HG03280 (cell line): ENCODE data around the gene PRKD3.

ENCODE experiments used
- ATAC-seq: cut with Tn5 transposase; IDR thresholded peaks from one replicate; pipeline ENCODE4 v1.9.1; 2021; ENCODE audit warnings: mild to moderate bottlenecking, moderate library complexity; ENCODE audit not compliant: unreplicated experiment

Gene PRKD3

DNA sequence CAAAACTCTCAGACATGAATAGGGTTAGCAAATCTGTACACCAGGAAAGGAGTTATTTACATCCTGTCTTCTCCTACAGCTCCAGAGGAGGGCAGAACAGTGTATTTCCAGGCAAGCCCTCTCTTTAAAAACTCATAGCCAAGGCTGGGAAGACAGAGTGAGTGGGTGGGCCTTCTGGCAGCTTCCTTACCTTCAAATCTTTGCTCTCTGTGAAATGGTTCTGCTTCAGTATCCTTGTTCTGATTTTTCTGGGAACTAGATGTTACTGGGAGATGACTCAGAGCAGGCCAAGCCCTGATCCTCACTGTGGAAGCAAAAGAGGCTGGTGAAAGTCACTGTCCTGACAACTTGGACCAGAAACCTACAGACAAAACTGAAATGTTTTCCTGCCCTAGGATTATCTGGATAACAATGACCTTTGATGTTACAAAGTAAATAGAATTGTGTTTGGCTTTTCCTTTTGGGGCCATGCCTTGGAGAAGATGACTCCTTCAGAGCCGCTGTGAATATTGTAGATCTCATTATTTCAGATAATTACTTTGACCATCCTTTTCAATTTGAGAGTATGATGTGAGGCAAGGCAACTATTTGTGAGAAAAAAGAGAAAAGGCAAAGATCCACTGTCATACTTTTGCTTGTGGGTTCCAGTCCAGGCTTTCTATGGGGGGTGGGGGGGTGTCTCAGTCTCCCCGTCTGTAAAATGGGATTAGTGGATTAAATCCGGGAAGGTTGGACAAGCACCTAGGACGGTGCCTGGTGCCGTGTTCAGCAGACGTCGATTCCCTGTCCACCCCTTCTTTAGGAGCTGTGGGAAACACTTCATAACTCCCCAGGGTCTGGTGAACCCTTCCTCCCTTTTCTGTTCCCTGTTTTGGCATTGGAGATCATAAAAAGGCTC, 19.2 kb upstream of the PRKD3 start:
- no peak for ATAC-seq

DNA sequence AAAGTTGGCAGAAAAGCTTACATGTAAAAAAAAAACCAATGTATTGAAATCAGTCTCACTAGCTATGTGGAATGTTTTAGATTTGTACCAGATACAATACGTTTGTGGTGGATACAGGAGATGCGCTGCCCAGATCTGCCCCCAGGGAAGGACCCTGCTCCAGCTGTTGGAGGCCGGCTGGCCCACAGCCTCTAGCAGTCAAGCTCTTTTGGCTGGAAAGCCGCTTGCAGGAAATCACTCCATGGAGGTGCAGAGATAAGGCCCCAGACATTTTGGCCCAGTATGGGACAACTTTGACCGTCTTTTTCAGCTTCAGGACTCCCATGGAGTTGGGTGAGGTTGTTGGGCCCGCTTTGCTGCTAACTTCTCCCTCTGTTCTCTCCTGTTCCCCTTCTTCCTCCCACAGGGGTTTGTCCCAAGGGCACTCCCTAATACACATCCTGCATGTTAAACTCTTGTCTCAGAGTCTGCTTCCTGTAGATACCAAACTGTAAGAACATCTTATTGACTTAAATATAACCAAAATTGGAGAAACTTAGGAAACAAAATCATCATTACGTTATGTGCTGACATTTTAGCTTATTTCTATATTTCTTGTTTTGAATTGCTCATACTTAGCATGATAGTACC, 18.1 kb upstream of the PRKD3 start:
- no peak for ATAC-seq

DNA sequence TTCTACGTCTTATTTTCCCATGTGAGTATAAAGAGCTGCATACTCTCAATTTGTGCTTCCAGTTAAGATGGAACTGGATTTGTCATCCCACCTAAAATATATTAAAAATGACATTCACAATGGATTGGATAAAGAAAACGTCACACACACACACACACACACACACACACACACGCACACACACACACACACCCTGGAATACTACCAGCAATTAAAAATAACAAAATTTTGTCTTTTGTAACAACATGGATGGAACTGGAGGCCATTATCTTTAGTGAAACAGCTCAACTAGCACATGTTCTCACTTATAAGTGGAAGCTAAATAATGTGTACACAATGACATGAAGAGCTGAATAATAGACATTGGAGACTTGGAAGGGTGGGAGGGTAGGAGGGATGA, 16.0 kb upstream of the PRKD3 start:
- ATAC-seq: no peak

DNA sequence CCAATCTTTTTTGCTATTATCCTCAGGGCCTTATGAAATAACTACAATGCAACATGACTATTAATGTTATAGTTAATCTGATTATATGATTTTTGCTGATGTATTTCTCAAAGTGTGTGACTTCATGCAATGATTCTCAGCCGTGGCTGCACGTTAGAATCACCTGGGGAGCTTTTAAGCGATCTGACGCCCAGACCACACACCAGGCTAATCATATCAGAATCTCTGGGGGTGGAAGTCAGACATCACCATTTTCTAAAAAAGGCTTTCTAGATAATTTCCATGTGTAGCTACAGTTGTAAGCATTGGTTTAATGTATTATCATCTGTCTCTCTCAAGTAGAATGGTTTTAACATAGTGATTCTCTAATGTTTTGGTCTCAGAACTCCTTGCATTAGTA, 14.3 kb upstream of the PRKD3 start:
- no peak for ATAC-seq

DNA sequence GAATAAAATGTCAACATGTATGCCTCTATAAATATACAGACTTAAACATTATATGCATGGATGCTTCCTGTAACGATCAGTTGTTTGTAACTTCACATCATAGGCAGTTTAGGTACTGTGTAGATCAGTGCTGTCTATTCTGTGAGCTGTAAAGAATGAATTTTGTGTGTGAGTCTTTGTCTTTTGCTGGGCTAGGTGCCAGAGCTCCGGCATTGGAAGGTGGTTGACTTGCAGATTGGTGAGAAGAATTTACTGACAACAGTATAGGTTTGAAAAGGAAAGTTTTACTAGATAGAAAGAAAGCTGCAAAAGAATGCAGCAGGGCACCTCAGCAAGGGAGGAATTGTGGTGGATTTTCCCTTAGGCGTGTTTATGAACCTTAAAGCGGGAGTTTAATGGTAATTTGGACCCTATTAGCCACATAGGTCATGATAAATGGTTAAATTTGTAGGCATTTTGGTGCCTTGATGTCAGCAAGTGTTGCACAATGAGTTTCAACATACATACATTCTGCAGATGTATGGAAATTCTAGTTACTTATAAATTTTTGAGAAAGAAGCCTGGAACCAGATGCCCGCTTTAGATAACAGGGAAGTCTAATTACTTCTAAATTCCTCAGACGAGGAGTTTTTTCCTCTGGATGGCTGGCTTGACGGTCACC, 13.1 kb upstream of the PRKD3 start:
- no peak for ATAC-seq

DNA sequence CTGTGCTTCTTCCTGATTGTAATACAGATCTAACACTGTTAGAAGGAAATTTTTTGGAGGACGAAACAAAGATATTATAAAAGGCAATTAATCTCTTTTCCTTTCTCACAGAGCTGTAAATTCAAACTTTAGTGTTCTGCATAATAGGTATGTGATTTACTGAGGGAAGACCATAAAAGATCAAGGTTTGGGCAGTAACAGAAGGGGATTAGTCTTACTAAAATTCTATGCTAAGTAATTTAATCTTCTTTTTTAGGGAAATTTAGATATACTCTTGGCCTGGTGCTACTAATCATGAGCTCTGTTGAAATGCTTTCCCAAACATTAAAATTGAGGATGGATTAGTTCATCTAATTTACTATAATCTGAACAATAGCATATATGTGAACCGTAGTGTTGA, 11.0 kb upstream of the PRKD3 start:
- ATAC-seq: no peak

DNA sequence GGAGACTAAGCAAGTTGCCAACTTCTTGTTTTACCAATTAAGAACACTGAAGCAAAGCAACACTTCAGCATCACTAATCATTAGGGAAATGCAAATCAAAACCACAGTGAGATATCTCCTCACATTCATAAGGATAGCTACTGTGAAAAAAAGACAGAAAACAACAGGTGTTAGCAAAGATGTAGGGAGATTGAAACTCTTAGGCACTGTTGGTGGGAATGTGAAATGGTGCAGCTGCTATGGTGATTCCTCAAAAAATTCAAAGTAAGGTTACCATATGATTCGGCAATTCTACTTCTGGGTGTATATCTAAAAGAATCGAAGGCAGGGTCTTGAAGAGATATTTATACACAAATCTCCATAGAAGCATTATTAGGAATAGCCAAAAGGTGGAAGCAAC, 8.6 kb upstream of the PRKD3 start:
- ATAC-seq: no peak

DNA sequence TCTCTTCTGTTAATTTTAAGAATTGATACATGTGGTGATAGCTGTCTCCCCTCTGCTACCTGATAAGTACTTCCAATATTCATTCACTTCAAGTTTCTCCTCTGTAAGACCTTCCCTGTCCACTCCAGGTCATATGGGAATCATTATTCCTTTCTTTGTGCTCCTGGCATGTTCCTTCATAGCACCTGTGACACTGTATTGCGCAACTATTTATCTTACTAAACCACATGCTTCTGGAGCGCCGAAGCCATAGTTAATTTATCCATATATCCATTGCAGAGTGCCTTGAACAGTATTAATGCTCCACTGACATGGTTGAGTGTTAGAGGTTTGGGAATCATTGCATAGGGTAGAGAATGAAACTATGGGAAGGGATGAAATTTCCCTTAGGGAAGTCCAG, 7.9 kb upstream of the PRKD3 start:
- ATAC-seq: no peak

DNA sequence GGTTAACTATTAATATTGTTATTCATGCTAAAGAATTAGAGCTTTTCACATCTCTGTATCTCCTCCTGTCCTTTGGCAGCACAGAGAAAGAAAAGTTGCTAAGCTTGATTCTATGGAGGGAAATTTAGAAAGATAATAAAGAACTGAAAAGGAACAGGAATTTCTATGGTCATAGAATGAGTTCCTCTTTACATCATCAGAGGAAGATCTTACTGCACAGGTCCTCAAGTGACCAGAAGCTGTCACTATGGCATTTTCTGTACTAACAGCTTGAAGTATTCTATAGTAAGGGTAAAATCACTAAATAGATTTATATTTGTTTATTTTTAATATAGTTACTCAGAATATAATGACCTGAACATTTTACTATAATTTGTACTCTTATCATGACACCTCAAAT, 6.0 kb upstream of the PRKD3 start:
- ATAC-seq: no peak

DNA sequence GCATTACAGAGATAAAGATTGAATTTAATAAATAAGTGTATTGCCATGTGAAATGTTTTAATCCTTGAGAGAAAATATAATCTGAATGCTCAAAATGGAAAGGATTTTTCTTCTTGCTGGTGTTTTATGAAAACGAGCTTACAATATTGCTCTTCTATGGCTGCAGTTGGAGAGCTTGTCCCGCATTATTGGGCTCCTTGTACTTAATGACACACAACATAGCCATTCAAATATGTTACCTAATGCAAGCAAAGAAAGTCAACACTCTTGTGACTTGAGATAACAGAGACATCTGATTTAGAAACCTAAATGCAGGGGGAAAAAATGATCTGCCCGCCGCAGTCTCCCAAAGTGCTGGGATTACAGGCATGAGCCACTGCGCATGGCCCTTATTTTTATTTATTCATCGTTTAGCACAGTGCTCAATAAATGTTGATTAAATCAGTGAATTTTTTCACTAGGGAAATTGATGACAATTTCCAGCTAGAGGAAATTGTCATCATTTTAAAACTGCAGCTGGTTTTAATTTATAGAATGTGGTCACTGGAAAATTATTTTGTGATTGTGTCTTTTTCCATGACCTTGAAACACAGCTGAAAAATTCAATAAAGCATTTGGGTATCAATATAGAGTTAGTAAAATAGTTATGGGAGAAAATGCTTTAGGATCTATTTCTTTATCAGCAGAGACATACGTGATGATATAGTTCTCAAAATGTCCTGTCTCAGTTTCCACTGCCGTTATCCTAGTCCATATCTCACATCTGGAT, 2.4 kb upstream of the PRKD3 start:
- no peak for ATAC-seq

DNA sequence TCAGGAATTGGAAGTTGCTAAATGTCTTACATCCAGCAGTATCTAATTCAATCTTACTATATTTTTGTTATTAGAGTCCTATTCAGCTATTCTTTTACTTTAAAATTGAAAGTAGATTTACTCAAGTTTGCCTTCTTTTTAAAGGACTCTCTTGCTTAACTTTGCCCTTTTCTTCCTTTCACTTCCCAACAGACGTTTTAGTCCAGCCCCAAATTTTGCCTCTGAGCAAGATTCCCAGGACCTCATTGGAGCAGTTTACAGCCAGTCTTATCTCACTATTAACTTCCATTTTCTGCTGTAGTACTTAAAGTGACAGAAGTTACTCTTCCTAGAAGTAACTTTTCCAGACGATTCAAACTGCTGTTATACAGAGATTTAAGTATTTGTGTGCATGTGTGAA, 1.7 kb upstream of the PRKD3 start:
- no peak for ATAC-seq

DNA sequence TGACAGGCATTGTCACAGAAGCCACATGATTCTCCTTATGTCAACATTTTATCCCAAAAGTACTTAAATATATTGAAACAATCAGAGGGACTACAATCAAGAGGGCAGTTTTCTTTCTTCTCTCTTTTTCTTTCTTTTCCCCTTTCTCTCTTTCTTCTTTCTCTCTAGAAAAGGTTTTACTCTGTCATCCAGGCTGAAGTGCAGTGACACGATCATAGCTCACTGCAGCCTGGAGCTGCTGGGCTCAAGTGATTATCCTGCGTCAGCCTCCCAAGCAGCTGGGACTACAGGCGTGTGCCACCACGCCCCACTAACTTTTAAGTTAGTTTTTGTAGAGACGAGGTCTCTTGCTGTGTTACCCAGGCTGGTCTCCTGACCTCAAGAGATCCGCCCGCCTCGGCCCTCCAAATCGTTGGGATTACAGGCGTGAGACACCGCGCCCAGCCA, 1.0 kb upstream of the PRKD3 start:
- no peak for ATAC-seq

DNA sequence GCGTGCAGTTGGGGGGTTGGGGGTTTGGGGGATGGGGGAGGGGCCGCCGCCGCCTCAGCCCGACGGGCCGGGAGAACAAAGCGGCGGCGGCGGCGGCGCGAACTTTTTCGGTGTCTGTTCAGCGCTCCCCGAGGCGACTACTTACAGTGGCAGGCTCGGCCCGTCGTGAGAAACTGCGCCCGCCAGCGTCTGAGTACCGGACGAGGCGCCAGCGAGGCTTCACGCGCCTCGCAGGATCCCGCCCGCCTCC, 172 bp downstream of the PRKD3 start:
- no peak for ATAC-seq

DNA sequence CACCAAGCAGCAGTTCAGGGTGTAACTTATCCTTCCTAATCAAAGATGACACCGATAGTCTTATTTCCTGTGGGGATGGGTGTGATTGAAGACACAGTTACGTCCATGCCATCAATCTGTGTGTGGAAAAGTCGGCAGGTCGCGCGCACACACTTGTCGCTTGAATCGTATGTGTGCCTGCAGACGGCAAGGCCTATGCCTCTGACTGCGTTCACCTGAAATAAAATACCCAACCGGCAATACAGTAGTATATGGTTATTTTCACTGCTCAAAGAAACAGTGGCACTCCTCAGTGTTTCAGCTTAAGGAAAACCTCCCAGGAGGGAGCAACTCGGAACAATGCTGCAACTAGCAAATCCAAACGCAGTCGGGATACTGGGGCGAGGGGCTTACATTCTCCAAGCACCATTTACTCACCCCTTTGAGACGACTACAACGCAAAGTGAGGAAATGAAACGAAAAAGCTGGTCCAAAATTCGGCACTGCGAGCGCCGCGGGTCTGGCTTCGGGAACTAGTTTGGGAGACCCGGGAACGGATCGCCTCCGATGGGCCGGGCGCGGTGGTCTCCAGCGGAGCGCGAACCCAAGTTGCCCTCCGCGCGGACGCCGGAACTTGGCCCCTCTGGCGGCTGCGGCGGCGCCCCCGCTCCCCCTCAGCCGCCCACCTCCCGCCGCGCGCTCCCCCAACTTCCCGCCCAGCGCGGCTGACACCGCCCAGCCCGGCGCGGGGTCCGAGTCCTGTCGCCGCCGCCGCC, 675 bp downstream of the PRKD3 start:
- ATAC-seq: peak; percentile 21

DNA sequence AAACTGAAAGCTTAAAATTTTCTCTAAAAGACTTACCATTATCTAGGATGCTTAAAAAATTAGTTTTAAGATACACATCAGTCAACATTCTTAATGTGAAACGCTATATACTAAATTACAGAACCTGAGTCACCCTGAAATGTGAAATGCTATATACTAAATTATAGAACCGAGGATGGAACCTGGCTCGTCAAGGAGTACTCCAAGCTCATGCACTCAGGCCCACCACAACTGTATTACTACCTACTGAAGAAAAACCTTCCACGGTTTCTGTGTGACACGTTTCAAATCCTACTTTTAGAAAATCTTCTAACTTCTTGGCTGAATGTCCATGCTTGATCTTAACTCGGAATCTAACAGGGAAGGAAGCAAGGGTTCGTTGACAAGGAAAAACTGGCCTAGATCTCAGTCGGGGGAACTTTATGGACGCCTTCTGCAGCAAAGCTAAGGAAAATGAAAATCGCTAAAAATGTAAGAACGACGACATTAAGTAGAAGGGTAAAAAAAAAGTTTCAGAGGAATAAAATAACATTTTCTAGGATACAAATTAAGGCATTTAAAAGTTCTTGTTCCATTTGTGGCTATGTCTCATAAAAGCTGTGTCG, 1.4 kb downstream of the PRKD3 start:
- ATAC-seq: no peak

DNA sequence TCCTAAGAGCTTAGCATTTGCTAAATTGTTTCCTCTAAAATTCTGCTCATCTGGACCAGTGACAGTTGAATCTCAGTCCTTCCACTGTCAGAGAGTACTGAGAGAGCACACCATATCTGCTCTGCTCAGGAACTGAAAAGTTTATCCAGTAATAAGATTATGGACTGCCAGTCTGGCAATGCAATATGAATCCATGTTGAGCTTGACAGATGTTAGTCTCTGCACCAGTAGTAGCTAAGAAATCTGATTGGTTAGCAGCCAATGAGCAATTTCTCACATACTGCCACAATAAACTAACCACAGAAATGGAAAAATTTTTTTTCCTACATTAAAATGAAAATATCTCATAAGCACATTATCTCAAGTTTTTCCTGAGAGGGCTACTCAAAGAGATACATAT, 2.3 kb downstream of the PRKD3 start:
- ATAC-seq: no peak

DNA sequence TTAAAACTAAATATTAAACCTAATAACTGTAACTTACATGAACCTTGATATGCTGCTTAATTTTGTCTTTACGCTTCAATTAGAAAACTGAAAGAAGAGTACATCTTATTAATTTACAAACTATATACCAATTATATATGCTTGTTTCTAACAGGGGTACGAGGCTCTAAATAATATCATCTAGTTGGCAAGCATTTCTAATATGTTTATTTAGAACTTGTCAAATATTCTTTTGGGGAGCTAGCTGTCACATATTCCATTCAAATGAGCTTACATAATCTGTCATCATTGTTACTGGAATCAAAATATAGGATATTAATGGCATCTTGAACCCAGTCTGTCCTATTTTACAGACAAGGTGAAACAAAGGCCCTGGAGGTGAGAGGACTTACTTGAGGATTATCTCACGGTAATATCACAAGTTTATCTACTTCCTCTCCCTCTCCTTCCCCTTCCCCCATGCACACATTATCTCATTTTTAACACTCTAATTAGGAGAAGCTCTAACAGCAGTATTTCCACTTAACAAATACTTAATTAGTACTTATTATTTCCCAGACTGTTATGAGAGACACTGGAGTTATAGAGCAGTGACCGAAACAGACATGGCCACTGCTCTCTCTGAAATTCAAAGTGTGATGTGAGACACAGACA, 3.5 kb downstream of the PRKD3 start:
- no peak for ATAC-seq

DNA sequence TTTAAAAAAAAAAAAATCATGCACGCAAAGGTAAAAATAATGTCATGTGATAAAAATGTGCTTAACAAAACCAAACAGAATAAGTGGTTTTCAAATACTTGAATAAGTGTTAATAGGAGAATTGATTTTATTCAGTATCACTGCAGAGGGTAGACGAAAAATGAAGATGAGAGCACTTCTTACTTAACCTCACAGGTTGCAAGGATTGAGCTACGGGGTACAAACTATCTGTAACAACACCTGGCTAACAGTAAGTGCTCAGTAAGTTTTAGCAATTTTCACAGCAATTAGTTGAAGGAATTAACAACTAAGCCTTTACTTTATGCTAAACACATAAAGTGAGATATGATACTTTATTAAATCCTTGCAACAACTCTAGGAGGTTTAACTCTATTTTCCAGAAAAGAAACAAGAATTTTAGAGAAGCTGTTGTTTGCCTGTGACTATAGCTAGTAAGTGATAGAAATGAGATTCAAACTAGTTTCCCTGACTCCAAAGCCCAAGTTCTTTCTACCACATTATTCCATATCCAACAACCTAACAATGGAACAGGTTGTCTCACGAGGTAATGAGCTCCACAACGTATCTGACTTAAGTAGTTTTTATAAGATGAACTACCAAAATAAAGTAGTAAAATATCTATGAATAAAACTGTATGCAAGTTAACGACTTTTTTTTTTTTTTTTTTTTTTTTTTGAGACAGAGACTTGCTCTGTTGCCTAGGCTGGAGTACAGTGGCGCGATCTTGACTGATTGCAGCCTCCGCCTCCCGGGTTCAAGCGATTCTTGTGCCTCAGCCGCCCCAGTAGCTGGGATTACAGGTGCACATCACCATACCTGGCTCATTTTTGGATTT, 4.7 kb downstream of the PRKD3 start:
- no peak for ATAC-seq

DNA sequence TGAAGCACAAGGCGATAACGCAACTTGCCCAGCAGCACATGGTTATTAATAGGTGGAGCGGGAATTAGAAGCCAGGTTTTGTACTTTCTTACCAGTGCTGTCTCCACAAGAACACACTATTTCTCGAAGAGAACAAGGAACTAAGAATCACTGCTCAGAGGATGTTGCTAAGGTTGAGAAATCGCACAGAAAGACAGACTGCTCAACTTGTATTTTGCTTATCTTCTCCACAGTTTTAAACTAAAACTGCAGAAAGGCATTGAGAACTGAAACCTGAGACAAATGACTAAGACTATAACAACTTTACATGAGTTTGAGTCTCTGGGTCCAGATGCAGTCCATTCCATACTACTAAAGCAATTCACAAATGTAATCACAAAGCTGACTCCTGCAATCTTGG, 6.2 kb downstream of the PRKD3 start:
- peak; percentile 63 for ATAC-seq
